DMS 273 treated with DMSO at 0.1 percent for 48 hours (cell line): ENCODE measurements around the gene PCDH15.

ENCODE experiments used
- DNase-seq: peaks from one replicate; lab custom pipeline; 2025; lab: John Stamatoyannopoulos, UW

Gene PCDH15

DNA sequence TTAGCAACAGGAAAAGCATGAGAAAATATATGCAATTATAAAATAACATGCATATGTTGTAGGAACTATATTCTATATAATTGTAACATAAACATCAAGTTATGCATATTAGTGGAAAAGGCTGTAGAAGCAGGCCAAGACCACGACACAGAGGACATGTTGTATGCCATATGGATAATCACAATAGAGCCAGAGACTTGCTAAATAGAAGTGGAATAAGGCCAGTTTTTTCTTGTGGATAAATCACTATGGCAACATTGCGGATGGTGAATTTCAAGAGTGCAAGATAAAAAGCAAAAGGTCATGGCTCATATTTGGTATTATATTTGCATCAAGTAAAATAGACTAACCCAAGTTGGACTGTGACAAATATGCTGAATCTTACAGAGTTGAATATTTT lies 93.0 kb downstream of the PCDH15 start:
- DNase-seq, result no peak

DNA sequence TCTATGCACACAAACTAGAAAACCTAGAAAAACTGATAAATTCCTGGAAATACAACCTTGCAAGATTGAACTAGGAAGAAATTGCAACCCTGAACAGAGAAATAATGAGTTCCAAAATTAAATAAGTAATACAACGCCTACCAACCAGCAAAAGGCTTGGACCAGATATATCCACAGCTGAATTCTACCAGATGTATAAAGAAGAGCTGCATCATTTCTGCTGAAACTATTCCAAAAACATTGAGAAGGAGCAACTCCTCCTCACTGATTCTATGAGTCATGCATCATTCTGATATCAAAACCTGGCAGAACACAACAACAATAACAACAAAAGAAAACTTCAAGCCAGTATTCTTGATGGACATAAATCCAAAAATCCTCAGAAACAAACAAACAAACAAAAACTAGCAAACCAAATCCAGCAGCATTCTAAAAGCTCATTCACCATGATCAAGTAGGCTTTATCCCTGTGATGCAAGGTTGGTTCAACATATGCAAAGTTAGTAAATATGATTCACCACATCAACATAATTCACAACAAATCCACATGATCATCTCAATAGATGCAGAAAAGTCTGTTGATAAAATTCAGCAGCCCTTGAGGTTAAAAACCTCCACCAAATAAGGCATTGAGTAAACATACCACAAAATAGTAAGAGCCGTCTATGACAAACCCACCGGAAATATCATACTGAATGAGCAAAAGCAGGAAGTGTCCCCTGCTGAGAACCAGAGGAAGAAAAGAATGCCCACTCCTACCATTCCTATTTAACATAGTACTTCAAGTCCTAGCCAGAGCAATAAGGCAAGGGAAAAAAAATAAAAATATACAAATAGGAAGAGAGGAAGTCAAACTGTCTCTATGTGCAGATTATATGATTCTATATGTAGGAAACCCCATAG lies 98.2 kb downstream of the PCDH15 start:
- no peak for DNase-seq

DNA sequence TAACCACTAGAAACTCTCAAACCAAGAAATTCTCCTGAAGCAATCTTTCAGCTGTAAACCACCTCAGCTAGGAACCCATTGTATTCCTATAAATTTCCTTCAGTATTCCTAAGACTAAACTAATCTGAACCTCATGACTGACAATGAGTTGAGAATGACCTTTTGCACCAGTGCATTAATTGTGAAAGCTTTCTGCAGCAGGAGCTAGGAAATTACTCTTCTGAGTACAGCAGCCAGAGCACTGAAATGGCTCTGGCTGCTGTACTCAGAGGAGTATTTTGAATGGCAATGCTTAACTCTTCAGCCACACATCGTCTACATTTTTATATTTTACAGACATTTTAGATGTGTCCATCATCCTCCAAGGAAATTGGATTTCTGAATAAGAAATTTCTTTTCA lies 109.7 kb downstream of the PCDH15 start:
- DNase-seq, result no peak

DNA sequence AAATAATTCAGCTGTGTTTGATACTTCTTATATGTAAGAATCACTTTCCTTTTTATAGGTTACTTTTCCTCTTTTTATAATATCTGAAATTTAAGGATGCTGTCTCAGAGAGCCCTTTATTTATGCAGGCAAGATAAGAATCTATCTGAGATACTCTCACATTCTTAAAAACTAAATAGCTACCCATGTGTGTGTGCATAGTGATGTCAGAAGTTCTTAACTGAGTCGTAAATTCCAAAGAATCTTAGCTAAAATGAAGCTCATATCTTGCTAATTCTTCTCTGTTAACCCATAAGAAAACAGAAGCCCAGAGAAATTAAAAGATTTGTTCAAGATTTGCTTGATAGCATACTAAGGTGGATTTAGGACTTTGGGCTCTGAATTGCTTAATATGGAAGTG lies 118.5 kb downstream of the PCDH15 start:
- DNase-seq, result no peak

DNA sequence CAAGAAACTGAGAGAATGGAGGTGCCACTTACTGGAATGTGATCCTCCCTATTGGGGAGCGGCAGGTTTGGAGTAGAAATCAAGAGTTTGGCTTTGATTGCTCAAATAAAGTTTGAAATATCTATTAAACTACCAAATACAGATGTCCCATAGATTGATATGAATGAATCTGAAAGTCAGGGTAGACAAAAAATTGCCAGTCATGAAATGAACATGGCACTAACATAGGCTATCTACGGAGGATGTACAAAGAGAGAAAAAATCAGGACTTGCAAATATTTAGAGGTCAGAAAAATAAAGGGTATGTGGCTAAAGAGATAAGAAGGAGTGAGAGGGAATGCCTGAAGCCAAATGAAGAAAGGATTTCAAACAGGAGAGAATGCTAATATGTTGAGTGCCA lies 119.9 kb downstream of the PCDH15 start:
- DNase-seq, result no peak

GRCh38 chr10:54667136-54667535 lies 133.9 kb downstream of the PCDH15 start:
- no peak for DNase-seq

DNA sequence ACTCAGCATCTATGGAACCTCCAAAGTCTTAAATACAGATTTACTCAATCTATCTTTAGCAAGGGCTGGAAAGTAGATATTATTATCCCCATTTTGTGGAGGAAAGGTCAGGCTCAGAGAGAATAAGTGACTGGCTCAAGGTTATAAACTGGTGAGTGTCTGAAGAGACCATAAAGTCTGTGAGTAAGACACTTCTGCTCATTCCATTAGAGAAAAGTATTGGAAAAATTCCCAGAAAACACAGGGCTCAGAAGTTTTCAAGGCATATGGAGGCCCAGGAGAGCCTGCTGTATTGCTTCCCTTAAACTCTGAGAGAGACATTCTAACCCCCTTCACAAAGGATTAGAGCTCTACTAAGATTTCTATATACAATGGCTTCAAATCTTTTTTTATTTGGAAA lies 134.8 kb downstream of the PCDH15 start:
- no peak for DNase-seq

- DNase-seq, result no peak
Observed at GRCh38 chr10:54665095-54665494, 135.9 kb downstream of the PCDH15 start.

DNA sequence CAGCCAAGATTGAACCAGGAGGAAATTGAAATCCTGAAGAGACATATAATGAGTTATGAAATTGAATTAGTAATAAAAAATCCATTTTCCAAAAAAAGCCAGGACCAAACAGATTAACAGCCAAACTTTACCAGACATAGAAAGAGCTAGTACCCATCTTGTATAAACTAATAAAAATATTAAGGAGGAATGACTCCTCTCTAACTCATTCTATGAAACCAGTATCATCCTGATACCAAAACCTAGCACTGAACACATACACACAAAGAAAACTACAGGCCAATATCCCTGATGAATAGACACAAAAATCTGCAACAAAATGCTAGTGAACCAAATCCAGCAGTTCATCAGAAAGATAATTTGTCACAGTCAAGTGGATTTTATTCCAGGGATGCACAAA lies 140.6 kb downstream of the PCDH15 start:
- DNase-seq, result no peak

DNA sequence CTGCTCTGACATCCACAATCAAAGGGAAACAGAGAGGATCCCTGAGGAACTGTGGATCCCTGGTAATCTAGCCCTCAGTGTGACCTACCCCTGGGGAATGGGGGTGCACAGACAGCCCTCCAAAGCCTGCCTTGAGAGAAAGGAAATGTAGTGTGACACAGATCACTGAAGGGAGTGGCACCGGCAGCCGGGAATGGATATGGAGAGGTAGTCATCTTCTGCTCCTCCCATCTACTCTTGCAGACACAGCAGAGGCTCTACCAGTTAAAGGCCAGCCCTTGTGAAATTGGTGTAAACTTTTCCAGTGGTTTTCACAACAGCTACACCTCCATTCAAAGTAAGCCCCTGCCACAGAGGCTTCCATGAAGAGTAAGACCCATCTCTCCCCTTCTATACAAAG lies 144.4 kb downstream of the PCDH15 start:
- no peak for DNase-seq

GRCh38 chr10:54653518-54653917 lies 147.5 kb downstream of the PCDH15 start:
- no peak for DNase-seq

DNA sequence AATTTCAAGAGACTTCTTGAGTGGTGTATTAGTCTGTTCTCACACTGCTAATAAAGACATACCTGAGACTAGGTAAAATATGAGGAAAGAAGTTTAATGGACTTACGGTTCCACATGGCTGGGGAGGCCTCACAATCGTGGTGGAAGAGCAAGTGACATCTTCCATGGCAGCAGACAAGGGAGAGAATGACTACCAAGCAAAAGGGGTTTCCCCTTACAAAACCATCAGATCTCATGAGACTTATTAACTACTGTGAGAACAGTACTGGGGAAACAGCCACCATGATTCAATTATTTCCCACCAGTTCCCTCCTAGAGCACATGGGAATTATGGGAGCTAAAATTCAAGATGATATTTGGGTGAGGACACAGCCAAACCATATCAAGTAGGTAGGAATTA lies 150.5 kb downstream of the PCDH15 start:
- no peak for DNase-seq

DNA sequence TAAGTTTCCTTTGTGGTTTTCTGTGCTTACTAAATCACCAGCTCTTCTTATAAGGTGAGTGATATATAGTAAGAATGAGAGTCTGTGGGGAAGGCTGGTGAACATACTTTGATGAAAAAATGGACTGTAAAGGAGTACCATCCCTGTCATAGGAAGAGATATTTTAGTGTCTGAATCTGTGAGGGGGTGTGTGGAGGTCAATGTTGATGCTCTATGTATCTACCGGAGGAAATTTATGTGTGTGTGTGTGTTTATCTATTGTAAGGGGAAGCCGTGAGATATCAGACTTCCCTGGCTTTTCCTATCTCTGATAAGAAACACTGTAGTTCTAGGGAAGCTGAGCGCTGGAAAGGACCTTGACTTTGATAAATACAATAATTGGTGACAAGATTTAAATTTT lies 179.0 kb downstream of the PCDH15 start:
- DNase-seq, result no peak

DNA sequence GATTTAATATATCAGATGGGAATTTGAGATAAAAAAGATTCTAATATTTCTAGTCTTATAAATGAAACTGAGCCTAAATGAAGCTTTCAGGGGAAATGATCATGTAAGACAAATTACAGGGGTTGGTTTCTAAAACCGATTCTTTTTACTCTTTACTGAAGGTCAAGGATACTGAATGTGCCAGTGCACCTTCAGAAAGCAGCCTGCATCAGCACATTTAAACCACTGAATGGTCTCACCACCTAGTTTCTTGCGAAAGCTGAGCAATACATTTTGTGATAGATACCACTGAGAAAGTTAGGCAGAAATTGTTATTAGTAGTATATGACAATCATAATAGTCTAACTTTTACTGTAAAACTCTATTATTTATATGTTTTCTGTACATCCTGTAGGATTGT lies 180.7 kb downstream of the PCDH15 start:
- no peak for DNase-seq

GRCh38 chr10:54614072-54614471 lies 187.0 kb downstream of the PCDH15 start:
- DNase-seq, result no peak

DNA sequence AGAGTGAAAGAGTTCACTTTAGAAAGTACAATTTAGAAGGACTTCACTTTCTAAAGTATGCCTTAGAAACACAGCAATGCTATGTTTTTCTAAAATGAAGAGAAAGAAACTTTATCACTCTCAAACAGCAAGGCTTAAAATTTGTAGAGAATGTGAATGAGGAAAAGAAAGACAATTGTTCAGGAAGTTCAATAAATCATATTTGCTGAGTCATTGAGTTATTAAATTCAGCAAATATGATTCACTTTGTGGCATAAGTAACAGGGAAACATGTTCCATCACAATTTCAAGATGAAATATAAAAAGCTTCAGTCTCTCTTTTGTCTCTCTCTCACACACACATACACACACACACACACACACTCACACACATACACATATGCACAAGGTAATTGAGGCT lies 187.9 kb downstream of the PCDH15 start:
- no peak for DNase-seq

GRCh38 chr10:54609423-54609822 lies 191.6 kb downstream of the PCDH15 start:
- no peak for DNase-seq

DNA sequence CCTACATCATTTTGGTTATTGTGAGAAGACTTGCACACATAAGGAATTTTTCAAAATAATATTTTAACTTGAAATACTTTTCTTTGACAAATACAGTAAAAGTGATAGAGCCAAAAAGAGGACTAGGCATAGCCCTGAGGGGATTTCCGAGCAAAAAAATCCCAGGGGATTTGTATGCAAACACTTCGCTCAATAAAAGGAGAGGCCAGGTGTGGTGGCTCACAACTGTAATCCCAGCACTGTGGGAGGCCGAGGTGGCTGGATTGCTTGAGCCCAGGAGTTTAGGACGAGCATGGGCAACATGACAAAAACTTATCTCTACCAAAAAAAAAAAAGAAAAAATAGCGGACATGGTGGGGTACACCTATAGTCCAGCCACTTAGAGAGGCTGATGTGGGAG lies 193.0 kb downstream of the PCDH15 start:
- no peak for DNase-seq

GRCh38 chr10:54594289-54594688 lies 206.7 kb downstream of the PCDH15 start:
- no peak for DNase-seq

- DNase-seq, result no peak
Observed at GRCh38 chr10:54587971-54588370, 213.1 kb downstream of the PCDH15 start.

- DNase-seq, result no peak
Observed at GRCh38 chr10:54585572-54585971, 215.5 kb downstream of the PCDH15 start.

DNA sequence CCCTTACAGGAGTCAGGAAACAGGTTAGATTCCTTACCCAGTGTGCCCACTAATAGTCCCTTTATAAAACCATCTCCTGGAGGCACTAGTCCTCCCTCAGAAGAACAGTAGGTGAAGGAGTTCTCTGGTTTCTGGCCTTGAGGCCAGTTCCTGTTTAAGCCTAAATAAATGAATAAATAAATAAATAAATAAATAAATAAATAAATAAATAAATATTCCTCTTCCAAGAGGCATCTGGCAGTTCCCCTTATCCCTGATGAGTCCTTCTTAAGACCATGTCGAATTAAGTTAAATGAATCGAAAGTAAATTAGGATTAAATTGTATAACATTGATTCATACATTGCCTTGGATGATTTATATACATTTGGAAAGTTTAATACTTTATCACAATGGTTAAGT lies 223.3 kb downstream of the PCDH15 start:
- DNase-seq, result no peak

DNA sequence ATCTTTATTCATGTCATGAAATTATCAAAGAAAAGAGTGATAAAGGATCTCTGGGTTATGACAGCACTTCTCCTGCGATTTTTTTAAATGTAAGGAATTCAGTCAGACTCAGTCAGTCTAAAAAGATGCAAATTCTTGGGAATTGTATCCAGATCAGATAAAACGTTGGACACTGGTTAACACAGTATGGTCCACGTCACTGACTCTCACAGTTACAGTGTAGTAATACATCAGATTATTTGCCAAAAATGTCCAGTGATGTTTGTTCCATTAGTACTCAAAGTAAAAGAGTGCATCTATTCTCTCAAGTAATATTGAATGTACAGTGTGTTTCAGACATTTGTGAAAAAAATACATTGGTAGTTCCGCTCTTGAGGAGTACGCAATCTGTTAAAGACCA lies 224.5 kb downstream of the PCDH15 start:
- DNase-seq, result no peak

- no peak for DNase-seq
Observed at GRCh38 chr10:54559498-54559897, 241.5 kb downstream of the PCDH15 start.
